OCI-LY7 (cell line): ENCODE results near the gene TLE4. TPM values are rescaled to one million over a fixed set of nuclear protein-coding genes. Genes with fewer than 3 reads are reported as not detected.

Experiments
- BruUV-seq: library from RNA; stranded (reverse); fragments of 400-500 nt; replicated peaks from 2 replicates; lab custom pipeline; 2021; lab: Mats Ljungman, UMichigan
- CTCF ChIA-PET: fragments of 300-600 bp; sonication (Branson Sonifier 250); formaldehyde crosslinking; loops from one replicate; lab custom pipeline; 2022; ENCODE audit warnings: antibody characterized with exemption; ENCODE audit not compliant: unreplicated experiment; lab: Charles Lee
- POLR2A ChIA-PET: fragments of 300-600 bp; sonication (Branson Sonifier 250); formaldehyde crosslinking; loops from one replicate; lab custom pipeline; 2022; ENCODE audit warnings: antibody characterized with exemption; lab: Charles Lee
- DNase-seq: peaks from one replicate; pipeline ENCODE4 v3.0.0-alpha.2; 2015; ENCODE audit warnings: low spot score
- H2AFZ ChIP-seq: fragments of 200-600 bp; sonication (generic), shearing (Covaris generic); 2 replicates; pipeline ENCODE4 v1.6.1; 2014; ENCODE audit warnings: mild to moderate bottlenecking, antibody characterized with exemption, low read length, moderate library complexity
- H3K27ac ChIP-seq: fragments of 200-600 bp; sonication (generic); 2 replicates; pipeline ENCODE4 v1.5.1; 2014; ENCODE audit warnings: mixed run types, low read depth, mild to moderate bottlenecking, moderate library complexity, low read length, inconsistent platforms; ENCODE audit not compliant: poor library complexity, severe bottlenecking
- H3K36me3 ChIP-seq: fragments of 200-600 bp; sonication (generic); 2 replicates; pipeline ENCODE4 v1.6.1; 2014; ENCODE audit warnings: mild to moderate bottlenecking, antibody characterized with exemption, low read length, moderate library complexity, mixed read lengths; ENCODE audit not compliant: insufficient read depth
- H3K4me1 ChIP-seq: fragments of 200-600 bp; sonication (generic); 2 replicates; pipeline ENCODE4 v1.5.1; 2014; ENCODE audit warnings: mild to moderate bottlenecking, low read length; ENCODE audit not compliant: insufficient read depth, poor library complexity, severe bottlenecking
- H3K4me2 ChIP-seq: fragments of 200-600 bp; sonication (generic); 2 replicates; pipeline ENCODE4 v1.6.1; 2014; ENCODE audit warnings: mild to moderate bottlenecking, low read length
- H3K4me3 ChIP-seq: fragments of 200-600 bp; sonication (generic); 2 replicates; pipeline ENCODE4 v1.5.1; 2014; ENCODE audit warnings: mild to moderate bottlenecking, low read depth, low read length; ENCODE audit not compliant: poor library complexity, severe bottlenecking
- H3K79me2 ChIP-seq: fragments of 200-600 bp; sonication (generic); 2 replicates; pipeline ENCODE4 v1.6.1; 2016; ENCODE audit warnings: low read depth, mild to moderate bottlenecking, low read length, moderate library complexity, mixed read lengths; ENCODE audit not compliant: insufficient read depth
- H3K9me2 ChIP-seq: fragments of 200-600 bp; sonication (generic); 2 replicates; pipeline ENCODE4 v1.6.1; 2016; ENCODE audit warnings: mild to moderate bottlenecking, low read length, mixed read lengths; ENCODE audit not compliant: insufficient read depth
- H3K9me3 ChIP-seq: fragments of 200-600 bp; sonication (generic); 2 replicates; pipeline ENCODE4 v1.6.1; 2014; ENCODE audit warnings: mild to moderate bottlenecking, mixed run types, low read length, mixed read lengths
- H4K20me1 ChIP-seq: fragments of 200-600 bp; sonication (generic); 2 replicates; pipeline ENCODE4 v1.6.1; 2014; ENCODE audit warnings: mild to moderate bottlenecking, antibody characterized with exemption, low read length, moderate library complexity, mixed read lengths; ENCODE audit not compliant: insufficient read depth
- EZH2phosphoT487 ChIP-seq: fragments of 200-600 bp; sonication (generic); IDR thresholded peaks from 2 replicates; pipeline ENCODE4 v1.6.1; 2018; ENCODE audit warnings: low read depth, borderline replicate concordance, mild to moderate bottlenecking, mixed run types, antibody characterized with exemption, low read length, moderate library complexity, mixed read lengths
- intact Hi-C: fragments of 100-400 bp; cut with micrococcal nuclease; formaldehyde crosslinking; loops from one replicate; pipeline ENCODE4 v1.10.0; 2022; ENCODE audit not compliant: unreplicated experiment
- total RNA-seq, 2 experiments: library from RNA; depleted of rRNA in 1 of 2; stranded (reverse); fragments of >200 nt in 1 of 2; shearing (Covaris generic) in 1 of 2; gene quantifications; 2 replicates each; pipeline ENCODE4 v1.2.3, GENCODE V29; 2014 to 2022
- TF ChIP-seq, protein P1 (sequence below): fragments of 200-600 bp; sonication (generic); conservative IDR thresholded peaks from 2 replicates; pipeline ENCODE4 v1.5.1; 2014; ENCODE audit warnings: mild to moderate bottlenecking, antibody characterized with exemption, low read length, moderate library complexity, mixed read lengths

The TLE4 gene
- total RNA-seq, 2 experiments from 2014 or later: 36.7 to 41.7 TPM

DNA sequence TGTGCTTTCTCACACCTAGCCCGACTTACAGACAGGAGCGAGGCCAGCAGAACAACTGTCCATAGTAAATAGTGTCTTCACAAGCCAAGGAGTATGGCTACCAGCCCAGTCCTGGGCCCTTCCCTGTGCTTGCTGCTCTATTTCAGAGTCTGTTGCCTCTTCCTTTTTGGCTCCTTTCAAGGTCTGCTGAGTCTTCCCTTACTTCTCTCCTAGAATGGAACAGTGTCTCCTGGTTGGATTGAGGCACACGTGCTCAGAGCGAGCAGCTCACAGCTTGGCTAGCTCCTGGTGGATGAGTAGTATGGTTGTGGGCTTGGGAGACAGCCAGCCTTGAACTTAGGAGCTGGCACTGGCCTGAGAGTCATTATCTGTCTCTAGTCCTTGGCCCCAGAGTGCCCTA is 72.8 kb downstream of the TLE4 start:
- POLR2A ChIA-PET: no interaction called here

DNA sequence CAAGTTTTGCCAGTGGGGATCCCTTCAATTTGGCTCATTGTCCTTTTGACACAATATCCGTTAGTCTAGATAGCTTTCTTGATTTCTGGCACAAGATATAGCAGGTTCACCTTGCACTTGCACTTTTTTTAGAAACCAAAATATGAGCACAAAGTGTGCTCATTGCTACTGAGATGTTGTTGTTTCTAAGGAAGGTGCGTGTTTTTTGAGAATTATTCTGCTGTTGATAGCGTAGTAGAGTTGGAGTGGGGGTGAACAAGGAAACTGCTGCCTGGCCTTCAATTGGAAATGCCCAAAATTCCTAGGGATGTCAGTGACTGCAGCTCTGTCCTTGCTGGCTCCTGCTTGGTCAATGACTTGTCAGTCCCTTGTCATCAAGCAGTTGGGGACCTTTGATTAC is 73.3 kb downstream of the TLE4 start:
- no TSS peak for BruUV-seq
- Histone ChIP-seq H3K79me2 (no peaks in the 10 kb centered on the region), H4K20me1 (no peaks in the 10 kb centered on the region), H3K36me3 (peaks cover 17% of the 10 kb centered on the region; the same call in 1 of the 2 replicates), H3K27ac (no peak overlapping the region), H2AFZ (no peak overlapping the region), H3K4me2 (no peak overlapping the region), H3K9me3 (peaks cover 7% of the 10 kb centered on the region; the same call in 1 of the 2 replicates), H3K4me3 (no peak overlapping the region), H3K9me2 (no peaks in the 10 kb centered on the region), H3K4me1 (no peaks in the 10 kb centered on the region)
- POLR2A ChIA-PET: no interaction called here
- CTCF ChIA-PET: no interaction called here
- TF ChIP-seq EZH2phosphoT487: no peak
- TF ChIP-seq, protein P1, sequence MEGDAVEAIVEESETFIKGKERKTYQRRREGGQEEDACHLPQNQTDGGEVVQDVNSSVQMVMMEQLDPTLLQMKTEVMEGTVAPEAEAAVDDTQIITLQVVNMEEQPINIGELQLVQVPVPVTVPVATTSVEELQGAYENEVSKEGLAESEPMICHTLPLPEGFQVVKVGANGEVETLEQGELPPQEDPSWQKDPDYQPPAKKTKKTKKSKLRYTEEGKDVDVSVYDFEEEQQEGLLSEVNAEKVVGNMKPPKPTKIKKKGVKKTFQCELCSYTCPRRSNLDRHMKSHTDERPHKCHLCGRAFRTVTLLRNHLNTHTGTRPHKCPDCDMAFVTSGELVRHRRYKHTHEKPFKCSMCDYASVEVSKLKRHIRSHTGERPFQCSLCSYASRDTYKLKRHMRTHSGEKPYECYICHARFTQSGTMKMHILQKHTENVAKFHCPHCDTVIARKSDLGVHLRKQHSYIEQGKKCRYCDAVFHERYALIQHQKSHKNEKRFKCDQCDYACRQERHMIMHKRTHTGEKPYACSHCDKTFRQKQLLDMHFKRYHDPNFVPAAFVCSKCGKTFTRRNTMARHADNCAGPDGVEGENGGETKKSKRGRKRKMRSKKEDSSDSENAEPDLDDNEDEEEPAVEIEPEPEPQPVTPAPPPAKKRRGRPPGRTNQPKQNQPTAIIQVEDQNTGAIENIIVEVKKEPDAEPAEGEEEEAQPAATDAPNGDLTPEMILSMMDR: no peak
- intact Hi-C loops: no loop called here
- DNase-seq: no peak

More for the DNA sequence above, 72.8 kb downstream of the TLE4 start:
- Histone ChIP-seq H3K36me3 (peaks cover 17% of the 10 kb centered on the region; the same call in 1 of the 2 replicates), H3K4me1 (no peaks in the 10 kb centered on the region), H4K20me1 (no peaks in the 10 kb centered on the region), H3K4me3 (no peak overlapping the region), H3K9me3 (peaks cover 7% of the 10 kb centered on the region; the same call in 1 of the 2 replicates), H3K79me2 (no peaks in the 10 kb centered on the region), H3K4me2 (no peak overlapping the region), H2AFZ (no peak overlapping the region), H3K27ac (no peak overlapping the region), H3K9me2 (no peaks in the 10 kb centered on the region)
- no peak for TF ChIP-seq EZH2phosphoT487
- TF ChIP-seq, protein P1: no peak
- intact Hi-C loops: no loop called here
- no TSS peak for BruUV-seq
- no peak for DNase-seq
- CTCF ChIA-PET: no interaction called here

DNA sequence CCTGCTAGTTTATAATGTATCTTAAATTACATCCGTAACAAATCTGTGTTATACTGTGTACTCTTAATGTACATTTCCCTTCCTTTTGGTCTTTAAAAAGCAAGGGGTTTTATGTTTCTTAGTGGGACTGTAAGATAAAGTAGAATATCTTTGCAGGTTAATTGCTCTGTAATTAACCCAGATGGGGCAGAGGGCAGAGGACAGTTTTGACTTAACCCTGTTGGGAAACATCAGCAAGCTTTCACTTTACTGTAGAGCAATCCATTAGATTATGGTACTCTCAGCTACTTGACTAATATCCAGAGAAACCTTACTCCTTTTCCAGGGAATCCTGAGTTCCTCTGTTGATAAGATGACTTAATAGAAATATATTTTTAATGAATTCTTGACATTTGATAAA is 74.3 kb downstream of the TLE4 start:
- Histone ChIP-seq H3K27ac (no peak overlapping the region), H3K36me3 (peaks cover 17% of the 10 kb centered on the region; the same call in 1 of the 2 replicates), H3K4me3 (no peak overlapping the region), H3K4me1 (no peaks in the 10 kb centered on the region), H3K9me3 (peaks cover 7% of the 10 kb centered on the region; the same call in 1 of the 2 replicates), H3K79me2 (no peaks in the 10 kb centered on the region), H2AFZ (no peak overlapping the region), H3K9me2 (no peaks in the 10 kb centered on the region), H3K4me2 (no peak overlapping the region), H4K20me1 (no peaks in the 10 kb centered on the region)
- TF ChIP-seq EZH2phosphoT487: no peak
- TF ChIP-seq, protein P1: no peak
- DNase-seq: no peak
- intact Hi-C loops: no loop called here
- CTCF ChIA-PET: no interaction called here
- no TSS peak for BruUV-seq
- POLR2A ChIA-PET: interaction anchor here (0.6 to 1.5 kb wide), 2 partner anchors 14 to 15 kb away, joined by 3 to 4 read pairs; no protein-coding TSS in a partner anchor
